Left lobe of liver (tissue), 2 donors: ENCODE measurements around the gene CEMIP. TPM values are rescaled to one million over a fixed set of nuclear protein-coding genes. Genes with fewer than 3 reads are reported as not detected.
A peak's percentile ranks its signal among the peaks of the same experiment; 100 is the strongest.

Experiments used
- ATAC-seq: fragments of 200-7000 bp; cut with Tn5 transposase; one replicate; pipeline ENCODE4 v1.9.1; 2020; ENCODE audit warnings: mild to moderate bottlenecking, moderate library complexity
- DNase-seq: peaks from one replicate; pipeline ENCODE4 v3.0.0-alpha.2; 2020; ENCODE audit warnings: low spot score
- total RNA-seq: library from RNA; stranded (reverse); gene quantifications from one replicate; pipeline ENCODE4 v1.2.1, GENCODE V29; 2021
- donor health status: DM: no; HTN: no; CAD: no; lungs with moderate emphysema.
- donor health status: DM: no; HTN: yes; CAD: no.

Gene CEMIP
- total RNA-seq, 1 donor from 2014 or later: 0.50 TPM

DNA sequence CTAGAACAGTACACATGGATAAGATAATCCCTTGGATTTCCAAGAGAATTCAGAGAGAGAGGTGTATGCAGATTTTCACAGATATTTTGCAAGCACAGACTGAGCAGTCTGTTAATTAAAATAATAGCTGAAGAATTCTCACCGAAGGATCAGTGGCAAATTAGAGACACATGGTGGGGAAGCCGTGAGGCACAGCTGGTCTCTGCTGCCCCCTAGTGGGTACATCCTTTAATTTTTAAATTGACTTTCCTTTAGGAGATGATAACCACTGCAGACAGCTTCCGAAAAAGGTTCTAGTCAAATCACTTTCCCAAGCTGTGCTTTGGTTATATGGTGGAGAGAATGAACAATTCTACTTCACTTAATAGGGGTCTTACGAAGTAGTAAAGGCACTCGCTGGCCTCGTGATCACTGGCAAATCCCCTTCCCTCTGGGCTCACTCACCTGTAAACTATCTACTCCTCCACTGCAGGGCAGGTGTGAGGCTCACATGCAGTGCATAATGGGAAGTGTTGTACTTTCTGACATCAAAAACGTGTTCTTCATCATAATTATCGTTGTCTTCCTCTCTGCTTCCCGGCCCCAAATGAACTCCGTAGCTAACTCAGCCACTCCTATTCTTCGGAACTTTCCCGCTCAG lies 191.0 kb downstream of the CEMIP start:
- ATAC-seq (peak; percentile 93), DNase-seq (no peak)

DNA sequence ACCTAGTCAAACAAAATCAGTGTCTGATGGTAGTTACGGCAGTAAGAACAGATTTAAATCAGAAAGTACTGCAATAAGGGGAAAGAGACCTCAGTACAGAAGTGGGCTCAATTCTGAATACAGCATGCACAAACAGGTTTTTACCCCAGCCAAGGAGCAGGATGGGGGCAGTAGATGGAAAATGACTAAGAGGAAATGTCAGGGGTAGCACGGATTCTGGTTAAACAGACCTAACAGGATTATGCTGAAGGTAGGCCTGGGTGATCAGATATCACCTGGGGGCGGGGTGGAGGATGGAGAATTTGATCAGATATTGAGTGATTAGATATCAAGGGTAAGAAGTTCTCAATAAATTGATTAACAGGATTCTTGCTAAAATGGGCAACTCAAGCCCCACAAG lies 191.5 kb downstream of the CEMIP start:
- no peak for ATAC-seq
- no peak for DNase-seq

DNA sequence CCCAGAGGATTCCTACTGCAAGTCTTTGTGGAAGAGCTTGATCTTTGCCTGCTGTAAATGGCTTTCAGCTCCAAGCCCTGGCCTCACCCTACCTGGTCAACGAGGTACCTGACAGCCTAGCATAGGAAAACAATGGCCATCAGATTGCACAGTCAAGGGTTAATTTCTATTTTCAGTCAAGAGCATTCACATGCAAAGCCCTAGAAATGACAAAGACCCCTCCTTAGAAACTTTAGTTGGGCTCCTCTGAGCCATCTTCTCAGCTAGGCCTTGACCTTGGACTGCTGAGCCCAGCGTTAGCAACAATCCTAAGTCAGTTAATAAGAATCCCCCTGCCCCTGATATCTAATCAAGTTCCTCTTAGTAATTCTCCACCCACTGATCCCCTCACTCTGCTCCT lies 192.0 kb downstream of the CEMIP start:
- DNase-seq: no peak
- ATAC-seq: no peak

DNA sequence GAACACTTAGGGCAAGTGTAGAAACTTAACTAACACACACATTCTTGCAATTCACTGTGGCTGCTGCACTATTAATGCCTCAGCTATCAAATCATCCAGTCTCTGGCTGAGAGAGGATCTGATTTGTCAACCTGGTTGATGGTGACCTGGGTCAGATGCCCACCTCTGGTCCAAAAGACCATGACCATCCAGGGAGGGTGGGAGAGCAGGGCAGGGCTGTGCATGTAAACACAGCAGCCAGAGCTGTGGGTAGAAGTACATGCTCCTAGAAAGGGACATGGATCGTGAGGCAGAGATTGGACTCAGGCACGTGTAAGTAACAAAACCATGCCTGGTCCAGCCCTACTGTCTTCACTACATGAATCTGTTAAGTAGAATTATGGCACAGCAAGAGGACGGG lies 193.1 kb downstream of the CEMIP start:
- DNase-seq (no peak), ATAC-seq (no peak)

DNA sequence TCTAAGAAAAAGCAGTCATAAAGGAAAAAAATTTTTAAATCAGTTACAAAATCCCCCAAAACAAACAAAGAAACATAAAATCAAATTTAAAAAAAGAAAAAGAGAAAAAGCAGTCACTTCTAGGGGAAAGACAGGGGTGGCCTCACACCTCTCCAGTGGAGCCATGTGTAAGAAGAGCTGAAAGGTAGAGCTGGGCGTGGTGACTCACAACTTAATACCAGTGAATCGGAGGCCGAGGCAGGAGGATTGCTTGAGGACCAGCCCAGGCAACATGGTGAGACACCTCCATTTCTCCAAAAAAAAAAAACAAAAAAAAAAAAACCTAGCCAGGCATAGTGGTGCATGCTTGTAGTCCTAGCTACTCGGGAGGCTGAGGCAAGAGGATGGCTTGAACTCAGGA lies 195.7 kb downstream of the CEMIP start:
- DNase-seq: no peak
- ATAC-seq: no peak

DNA sequence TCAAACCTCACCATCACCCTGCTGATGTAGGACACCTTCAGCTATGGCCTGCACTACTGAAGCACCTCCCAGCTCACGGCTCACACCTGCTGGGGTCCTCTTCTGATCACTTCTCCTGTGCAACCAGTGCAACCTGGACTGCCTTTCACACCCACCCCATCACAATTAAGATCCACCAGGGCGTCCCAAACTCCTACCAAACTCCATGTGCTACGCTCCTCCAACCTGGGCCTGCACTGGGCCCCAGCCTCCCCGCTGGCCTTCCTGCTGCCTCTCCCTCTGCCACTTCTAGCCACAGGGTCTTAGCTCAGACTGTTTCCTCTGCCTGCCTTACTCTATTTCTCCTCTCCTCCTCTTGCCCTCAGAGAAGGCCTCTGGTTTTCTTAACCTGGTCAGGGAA lies 197.7 kb downstream of the CEMIP start:
- no peak for ATAC-seq
- DNase-seq: no peak

DNA sequence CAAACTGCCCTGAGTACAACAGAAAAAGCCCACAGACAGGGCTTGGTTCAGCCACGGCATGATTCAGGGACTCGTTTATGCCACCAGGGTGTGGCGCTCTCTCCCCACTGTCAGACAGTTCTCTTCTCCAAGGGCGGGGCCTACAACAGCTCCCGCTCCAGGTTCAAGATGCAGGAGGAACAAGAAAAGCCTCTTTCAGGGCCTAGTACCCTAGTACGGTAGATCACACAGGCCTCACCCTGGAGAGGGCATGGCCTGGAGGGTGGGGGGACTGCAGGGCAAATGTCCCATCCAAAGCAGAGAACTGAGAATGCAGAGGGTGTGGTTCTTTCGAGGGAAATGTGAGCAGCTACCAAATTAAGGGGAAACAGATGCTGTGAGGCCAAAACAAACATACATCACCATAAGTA lies 198.5 kb downstream of the CEMIP start:
- DNase-seq (no peak), ATAC-seq (peak; percentile 66)

DNA sequence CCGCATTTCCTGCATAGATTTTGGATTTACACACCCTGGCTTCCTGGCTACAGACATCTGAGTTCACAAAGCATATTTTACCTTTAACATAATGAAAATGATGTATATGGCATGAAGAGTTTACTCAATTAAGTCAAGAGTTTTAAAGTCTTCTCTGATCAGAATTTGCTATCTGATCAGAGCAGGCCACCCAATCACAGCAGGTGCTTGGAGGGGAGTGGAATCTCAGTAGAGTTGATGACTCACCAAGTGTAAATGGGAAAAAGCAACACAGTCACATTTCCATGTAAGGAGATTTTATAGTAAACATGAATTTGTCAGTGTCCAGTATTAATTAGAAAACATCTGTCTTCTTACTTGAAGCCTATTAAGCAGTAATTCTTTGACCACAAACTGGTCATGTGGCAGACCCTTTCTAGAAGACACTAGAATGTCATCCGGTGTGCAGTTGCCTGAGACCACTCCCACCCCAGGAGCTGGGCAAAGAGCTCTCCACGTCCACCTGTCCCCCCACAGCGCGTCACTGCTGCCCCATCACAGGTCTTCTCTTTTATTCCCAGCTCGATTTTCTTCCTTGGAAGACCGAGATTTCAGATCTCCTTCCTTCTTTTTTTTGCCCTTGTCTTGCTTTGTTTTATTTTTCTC lies 199.6 kb downstream of the CEMIP start:
- ATAC-seq (no peak), DNase-seq (no peak)

DNA sequence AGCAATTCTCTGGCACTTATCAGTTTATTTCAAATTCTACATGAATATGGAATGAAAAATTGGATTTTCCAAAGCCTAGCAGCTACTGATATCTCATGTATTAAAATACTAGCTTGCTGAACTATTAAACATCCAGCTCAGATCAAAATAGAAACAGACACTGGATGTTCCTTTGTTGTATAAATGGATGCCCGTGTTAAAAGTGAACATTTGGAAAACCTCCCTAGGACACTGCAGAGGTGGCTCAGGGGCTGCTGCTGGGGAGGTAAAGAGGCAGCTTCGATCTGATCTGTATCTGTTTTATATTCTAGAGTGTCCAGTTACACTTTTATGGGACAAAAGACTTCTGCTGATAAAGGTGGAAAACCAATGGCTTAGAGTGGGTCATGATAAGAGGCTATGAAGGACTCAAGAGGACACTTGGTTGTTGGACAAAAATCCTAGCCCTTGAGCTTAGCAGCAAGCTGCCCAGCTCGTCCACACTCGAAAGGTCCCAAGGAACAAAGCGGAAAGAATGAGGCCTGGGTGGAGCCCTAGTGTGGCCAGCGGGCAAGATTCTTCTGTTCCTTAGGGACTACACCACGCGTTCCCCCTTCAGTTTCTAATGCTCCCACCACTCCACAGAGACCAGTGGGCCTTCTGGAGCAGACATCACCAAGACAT lies 200.5 kb downstream of the CEMIP start:
- no peak for ATAC-seq
- no peak for DNase-seq

DNA sequence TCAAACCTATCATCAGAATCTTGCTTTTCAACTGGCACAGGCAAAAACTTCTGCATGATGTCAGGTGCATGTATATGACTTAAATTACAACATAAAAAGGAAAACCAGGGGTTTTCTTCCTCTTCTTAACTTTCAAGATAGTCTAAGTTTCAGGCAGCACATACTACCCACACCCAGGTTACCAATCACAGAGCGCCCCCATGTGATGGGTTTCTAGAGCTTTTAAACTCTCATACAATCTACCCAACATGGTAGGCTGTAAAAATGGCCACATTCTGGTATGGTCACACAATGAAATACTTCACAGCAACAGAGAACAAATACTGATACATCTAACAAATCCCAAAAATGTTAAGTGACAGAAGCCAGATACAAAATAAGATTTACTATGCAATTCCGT lies 203.0 kb downstream of the CEMIP start:
- ATAC-seq: no peak
- no peak for DNase-seq

DNA sequence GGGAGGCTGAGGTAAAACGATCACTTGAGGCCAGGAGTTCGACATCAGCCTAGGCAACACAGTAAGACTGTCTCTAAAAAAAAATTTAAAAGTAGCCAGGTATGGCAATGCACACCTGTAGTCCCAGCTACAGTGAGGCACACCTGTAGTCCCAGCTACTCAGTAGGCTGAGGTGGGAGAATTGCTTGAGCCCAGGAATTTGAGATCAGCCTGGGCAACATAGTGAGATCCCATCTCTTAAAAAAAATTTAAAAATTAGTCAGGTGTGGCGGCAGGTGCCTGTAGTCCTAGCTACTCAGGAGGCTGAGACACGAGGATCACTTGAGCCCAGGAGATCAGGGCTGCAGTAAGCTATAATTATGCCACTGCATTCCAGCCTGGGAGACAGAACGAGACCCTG lies 203.7 kb downstream of the CEMIP start:
- ATAC-seq (no peak), DNase-seq (no peak)

DNA sequence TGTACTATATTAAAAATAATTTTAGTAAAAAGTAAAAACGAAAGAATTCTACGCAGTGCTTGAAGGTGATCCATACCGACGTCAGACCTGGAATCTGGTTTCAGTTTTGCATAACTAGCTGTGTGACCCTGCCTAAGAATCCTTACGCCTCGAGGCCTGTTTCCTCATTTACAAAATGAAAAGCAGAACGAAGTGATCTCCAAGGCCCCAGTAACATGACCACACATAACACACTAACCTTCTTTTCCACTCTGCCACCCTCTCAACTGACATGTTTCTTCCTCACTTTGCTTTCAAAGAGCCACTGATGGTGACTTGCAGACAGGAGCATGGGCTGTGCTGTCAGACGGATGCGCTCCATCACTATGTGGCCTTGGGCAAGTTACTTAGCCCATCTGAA lies 205.7 kb downstream of the CEMIP start:
- ATAC-seq: no peak

DNA sequence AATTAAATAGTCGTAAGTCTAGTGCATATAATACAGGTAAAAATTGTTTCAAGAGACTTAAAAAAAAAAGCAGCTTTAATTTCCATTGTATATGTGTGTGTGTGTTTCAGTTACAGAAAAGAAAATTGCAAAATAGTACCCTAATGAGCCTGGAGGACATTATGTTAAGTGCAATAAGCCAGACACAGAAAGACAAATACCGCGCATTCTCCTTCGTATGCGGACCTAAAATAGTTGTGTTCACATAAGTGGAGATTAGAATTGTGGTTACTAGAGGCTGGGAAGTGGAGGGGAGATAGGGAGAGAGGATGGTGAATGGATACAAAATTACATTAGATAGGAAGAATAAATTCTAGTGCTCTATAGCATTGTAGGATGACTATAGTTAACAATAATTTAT lies 206.8 kb downstream of the CEMIP start:
- ATAC-seq (no peak), DNase-seq (no peak)

More for the DNA sequence above, 205.7 kb downstream of the CEMIP start:
- no peak for DNase-seq

DNA sequence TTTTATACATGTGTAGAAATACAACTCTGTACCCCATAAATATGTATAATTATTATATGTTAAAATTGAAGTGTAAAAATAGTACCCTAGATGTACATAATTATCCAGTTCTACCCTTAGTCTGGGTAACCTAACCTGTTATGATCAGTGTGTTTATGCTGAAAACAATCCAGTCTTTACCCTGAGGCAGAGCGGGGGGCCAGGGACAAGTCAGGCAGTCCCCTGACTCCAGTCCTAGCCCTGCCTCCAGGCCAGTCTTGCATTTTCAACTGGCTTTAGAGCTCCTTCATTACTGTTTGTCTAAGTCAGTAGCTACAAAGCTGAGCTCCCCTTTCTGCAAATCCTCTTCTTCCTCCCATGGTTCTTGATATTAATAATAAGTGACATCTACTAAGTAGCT lies 207.3 kb downstream of the CEMIP start:
- DNase-seq (no peak), ATAC-seq (no peak)

DNA sequence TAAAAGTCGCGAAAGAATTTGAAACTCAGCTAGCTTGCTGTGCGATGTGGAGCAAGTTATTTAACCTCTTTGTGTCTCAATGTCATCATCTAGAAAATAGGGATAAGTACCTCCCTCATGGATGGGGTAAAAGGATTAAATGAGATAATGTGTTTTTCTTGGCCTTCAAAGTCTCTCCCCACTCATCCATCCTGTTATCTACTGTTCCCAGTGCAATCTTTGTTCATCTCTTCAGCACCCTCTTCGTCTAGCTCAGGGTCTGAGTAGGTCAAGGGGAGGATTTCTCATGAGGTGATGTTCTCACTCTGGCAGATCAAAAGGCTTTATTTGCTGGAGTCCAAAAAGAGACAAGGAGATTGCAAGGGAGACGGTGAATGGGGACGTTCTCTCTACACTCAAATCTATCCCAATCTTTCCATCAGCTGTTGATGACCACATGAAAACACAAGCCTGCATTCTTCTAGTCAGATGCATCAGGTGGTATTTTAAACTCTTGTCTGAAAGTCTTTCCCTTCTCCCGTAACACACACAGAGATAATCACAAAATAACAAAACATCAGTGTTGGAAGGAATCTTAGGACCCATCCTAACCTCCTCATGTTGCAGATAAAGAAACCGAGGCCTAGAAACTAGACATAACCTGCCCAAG lies 209.1 kb downstream of the CEMIP start:
- no peak for ATAC-seq

DNA sequence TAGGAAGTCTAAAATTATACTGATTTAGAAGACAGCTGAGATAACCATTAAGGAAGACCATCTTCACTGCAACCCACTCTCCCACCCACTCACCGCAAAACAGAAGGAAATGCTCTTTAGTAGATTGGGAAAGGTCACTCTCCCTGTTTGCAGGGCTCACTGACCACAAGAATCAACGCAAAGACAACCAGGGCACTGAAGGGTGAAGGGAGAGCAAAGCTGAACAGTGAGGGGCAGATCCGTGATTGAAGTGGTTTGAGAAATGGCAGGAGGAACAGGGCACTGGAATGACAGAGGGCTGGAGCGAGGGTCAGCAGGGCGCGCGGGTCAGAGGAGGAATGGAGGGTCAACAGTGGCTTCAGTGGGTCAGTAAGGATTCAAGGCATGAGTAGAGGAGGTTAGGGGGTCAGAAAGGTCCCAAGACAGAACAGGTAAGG lies 209.9 kb downstream of the CEMIP start:
- DNase-seq: peak; percentile 49

More for the DNA sequence above, 209.1 kb downstream of the CEMIP start:
- no peak for DNase-seq

DNA sequence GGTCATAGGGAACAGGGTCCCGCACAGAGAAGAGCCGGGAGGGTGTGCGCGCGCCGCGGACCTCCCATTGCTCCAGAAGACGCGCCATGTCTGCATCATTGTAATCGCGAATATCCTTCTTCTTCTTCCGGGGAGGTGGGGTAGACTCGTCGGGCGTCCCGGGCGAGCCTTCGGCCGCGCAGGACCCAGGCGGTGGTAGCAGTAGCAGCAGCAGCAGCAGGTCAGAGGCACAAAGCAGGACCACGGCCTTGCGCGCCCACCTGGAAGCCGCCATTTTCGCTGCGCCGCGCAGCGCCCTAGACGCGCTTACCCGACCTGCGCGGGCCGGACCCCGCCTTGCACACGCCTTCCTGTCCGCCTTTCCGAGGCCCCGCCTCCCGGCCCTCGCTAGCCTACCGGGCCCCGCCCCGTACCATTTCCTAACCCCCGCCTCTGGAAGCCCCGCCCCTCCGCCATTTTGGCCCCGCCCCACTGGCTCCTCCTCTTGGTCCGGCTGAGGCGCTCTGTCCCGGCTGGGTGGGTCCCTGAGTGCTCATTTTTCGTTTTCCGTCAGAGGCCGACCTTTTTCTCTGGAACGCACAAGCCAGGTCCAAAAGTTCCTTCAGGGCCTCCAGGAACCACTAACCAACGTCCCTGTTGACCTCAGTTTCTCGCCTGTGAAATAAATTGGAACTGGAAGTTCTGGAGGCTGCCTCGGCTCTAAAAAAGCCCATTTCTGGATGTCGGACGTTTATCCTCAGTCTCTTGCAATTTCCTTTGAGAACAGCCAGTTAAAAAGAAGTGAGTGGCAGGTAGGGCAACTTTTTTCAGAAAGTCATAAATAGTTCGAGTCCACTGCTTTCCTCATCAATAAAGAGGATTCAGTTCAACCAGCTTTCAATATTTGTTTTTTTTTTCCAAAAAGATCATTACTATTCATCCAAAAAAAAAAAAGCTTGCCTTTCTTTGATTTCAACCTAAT lies 210.6 kb downstream of the CEMIP start, which contains the start of gene MESD:
MESD (minus strand) TSS at position 302 of the 961 bp plus-strand sequence; CDS start at position 274, 28 bp downstream.
- peak; percentile 98 for DNase-seq
- peak; percentile 98 for ATAC-seq

More for the DNA sequence above, 209.9 kb downstream of the CEMIP start:
- peak; percentile 22 for ATAC-seq

DNA sequence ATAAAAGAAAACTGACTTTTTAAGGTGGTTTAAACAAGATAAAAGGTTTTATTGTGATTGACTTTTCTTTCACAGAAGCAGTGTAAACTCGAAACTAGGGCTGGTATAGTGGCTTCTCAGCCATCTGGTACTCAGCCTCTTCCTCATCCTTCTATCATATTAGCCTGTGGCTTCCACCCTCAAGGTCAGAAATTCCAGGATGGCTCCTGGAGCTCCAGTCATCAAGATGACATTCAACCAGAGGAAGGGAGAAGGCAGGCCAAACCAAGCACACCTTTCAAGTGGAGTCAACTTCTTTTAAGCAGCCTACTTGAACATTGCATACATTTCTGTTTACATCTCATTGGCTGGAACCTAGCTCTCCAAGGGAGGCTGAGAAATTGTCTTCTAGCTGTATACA lies 211.8 kb downstream of the CEMIP start:
- ATAC-seq (no peak), DNase-seq (no peak)

DNA sequence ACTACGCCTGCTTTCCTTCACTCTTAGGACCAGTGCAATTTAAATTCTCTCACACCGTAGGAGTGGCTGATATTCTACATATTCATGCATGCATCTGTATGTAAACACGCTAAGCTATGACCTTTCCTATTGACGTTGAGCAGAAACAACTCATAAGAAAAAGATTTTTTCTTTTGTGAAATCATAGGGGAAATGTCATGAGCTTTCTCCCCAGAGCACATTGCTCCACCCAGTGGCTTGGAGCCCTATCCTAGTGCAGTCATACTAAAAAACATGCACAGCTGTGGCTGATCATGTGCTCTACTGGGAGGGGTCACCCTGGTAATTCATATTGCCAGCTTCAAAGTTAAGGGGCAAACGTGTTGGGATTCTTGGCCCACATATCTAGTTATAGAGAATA lies 212.3 kb downstream of the CEMIP start:
- no peak for DNase-seq
- ATAC-seq: no peak

DNA sequence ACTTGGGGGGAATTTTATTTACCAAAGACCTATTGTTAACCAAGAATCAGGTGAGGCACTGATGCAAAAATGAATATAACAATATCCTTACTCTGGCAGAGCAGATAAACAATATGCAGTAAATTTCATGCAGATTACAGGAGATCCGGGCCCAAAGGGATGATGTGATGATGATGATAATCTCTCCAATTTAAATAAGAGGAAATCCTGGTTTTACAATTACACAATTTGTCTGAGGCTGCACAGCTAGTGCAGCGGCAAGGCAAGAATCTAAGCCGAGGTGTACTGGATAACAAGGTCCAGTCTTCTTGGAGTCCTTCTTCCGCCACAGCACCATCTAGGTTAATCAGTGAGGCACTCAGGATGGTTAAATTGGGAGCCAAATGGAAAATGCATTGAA lies 212.8 kb downstream of the CEMIP start:
- ATAC-seq (no peak), DNase-seq (no peak)
